CD4-positive, alpha-beta memory T cell (primary cell): ENCODE results near the gene ITFG2. TPM values are rescaled to one million over a fixed set of nuclear protein-coding genes. Genes with fewer than 3 reads are reported as not detected.

Experiments used
- CTCF ChIA-PET: fragments of 350-600 bp; sonication (Branson Sonifier 250); formaldehyde crosslinking; loops from one replicate; lab custom pipeline; 2021; ENCODE audit warnings: inconsistent platforms; ENCODE audit not compliant: partially characterized antibody; lab: Charles Lee
- POLR2A ChIA-PET: fragments of 350-600 bp; sonication (Branson Sonifier 250); formaldehyde crosslinking; loops from one replicate; lab custom pipeline; 2021; ENCODE audit not compliant: partially characterized antibody; lab: Charles Lee
- DNase-seq, 5 donors: peaks; one replicate each; pipeline versions ENCODE4 v3.0.0 to v3.0.0-alpha.2; 2020 to 2022; ENCODE audit warnings: mixed read lengths in 1 of 5
- H3K27ac ChIP-seq: one replicate; pipeline ENCODE4 v1.7.0; 2013; ENCODE audit warnings: low read depth, low read length
- H3K27me3 ChIP-seq: 2 replicates; pipeline ENCODE4 v1.7.0; 2013; ENCODE audit warnings: mild to moderate bottlenecking, low read length, moderate library complexity; ENCODE audit not compliant: insufficient read depth
- H3K36me3 ChIP-seq: 2 replicates; pipeline ENCODE4 v1.7.0; 2013; ENCODE audit warnings: mild to moderate bottlenecking, low read length, moderate library complexity; ENCODE audit not compliant: insufficient read depth
- H3K4me1 ChIP-seq: 2 replicates; pipeline ENCODE4 v1.7.0; 2013; ENCODE audit warnings: mild to moderate bottlenecking, low read length, moderate library complexity; ENCODE audit not compliant: insufficient read depth
- H3K4me3 ChIP-seq, 2 donors: one replicate each; pipeline ENCODE4 v1.7.0; 2013; ENCODE audit warnings: low read length in 2 of 2, mild to moderate bottlenecking in 1 of 2
- H3K9me3 ChIP-seq, 2 donors: one replicate each; pipeline ENCODE4 v1.7.0; 2013; ENCODE audit warnings: low read length in 2 of 2, control low read depth in 1 of 2; ENCODE audit not compliant: control insufficient read depth in 1 of 2
- H3K27ac Mint-ChIP-seq, 7 donors: one replicate each; pipeline ENCODE4 v1.8.0; 2020 to 2021; ENCODE audit warnings: mixed read lengths in 7 of 7, mild to moderate bottlenecking in 6 of 7, inconsistent platforms in 3 of 7, moderate library complexity in 3 of 7
- H3K27me3 Mint-ChIP-seq, 2 donors: one replicate each; pipeline ENCODE4 v1.8.0; 2020 to 2021; ENCODE audit warnings: mixed read lengths in 2 of 2
- H3K36me3 Mint-ChIP-seq, 2 donors: one replicate each; pipeline ENCODE4 v1.8.0; 2020 to 2021; ENCODE audit warnings: mixed read lengths in 2 of 2, inconsistent platforms in 1 of 2, mild to moderate bottlenecking in 1 of 2
- H3K4me1 Mint-ChIP-seq, 4 donors: one replicate each; pipeline ENCODE4 v1.8.0; 2020 to 2021; ENCODE audit warnings: mixed read lengths in 4 of 4, mild to moderate bottlenecking in 1 of 4
- H3K4me3 Mint-ChIP-seq, 8 donors: one replicate each; pipeline ENCODE4 v1.8.0; 2020 to 2021; ENCODE audit warnings: mixed read lengths in 8 of 8, mild to moderate bottlenecking in 7 of 8, moderate library complexity in 6 of 8, inconsistent platforms in 3 of 8
- H3K9me3 Mint-ChIP-seq, 8 donors: one replicate each; pipeline ENCODE4 v1.8.0; 2020 to 2021; ENCODE audit warnings: mixed read lengths in 8 of 8, mild to moderate bottlenecking in 5 of 8, inconsistent platforms in 3 of 8, moderate library complexity in 1 of 8
- intact Hi-C: fragments of 100-400 bp; cut with micrococcal nuclease; formaldehyde crosslinking; loops from one replicate; pipeline ENCODE4 v1.15.1; 2023
- polyA plus RNA-seq, 2 donors: library from polyadenylated mRNA; unstranded; fragments of 300-500 nt; fragmentation: Illumina TruSeq; gene quantifications; one replicate each; pipeline ENCODE4 v1.2.3, GENCODE V29; 2021
- total RNA-seq, 2 experiments: library from RNA; stranded (reverse); gene quantifications; one replicate each; pipeline ENCODE4 v1.2.3, GENCODE V29; 2021

The ITFG2 gene
- total and polyA plus RNA-seq, 4 experiments from 2014 or later: 45.8 to 133 (median 81.8) TPM

DNA sequence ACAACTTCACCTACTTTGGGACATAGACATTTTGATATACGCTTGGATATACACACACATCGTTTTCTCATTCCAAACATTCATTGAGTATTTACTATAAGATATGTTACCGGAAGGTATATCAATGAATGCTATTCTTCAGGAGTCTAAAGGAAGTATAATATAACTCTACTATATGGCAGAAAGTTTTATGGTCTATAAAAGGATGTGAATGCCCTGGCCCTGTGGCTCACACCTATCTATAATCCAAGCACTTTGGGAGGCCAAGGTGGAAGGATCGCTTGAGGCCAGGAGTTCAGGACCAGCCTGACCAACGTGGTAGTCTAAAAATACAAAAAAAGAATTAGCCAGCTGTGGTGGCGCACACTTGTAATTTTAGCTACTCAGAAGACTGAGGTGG is 16.8 kb downstream of the ITFG2 start:
- Histone ChIP-seq H3K9me3 (no peaks in the 10 kb centered on the region), H3K4me1 (no peaks in the 10 kb centered on the region), H3K36me3 (peaks cover 48% of the 10 kb centered on the region), H3K27ac (no peak overlapping the region), H3K27me3 (no peaks in the 10 kb centered on the region), H3K4me3 (no peak overlapping the region)
- H3K9me3 Mint-ChIP-seq: no peaks in the 10 kb centered on the region
- H3K4me3 Mint-ChIP-seq: no peak overlapping the region
- H3K4me1 Mint-ChIP-seq: peaks cover 0 to 1% (median under 1%) of the 10 kb centered on the region in 4 donors
- no peak for DNase-seq
- ChIA-PET CTCF (no interaction called here), POLR2A (no interaction called here)
- H3K27me3 Mint-ChIP-seq: no peaks in the 10 kb centered on the region
- intact Hi-C loops: no loop called here
- H3K36me3 Mint-ChIP-seq: peaks cover 43 to 60% of the 10 kb centered on the region in 2 donors
- H3K27ac Mint-ChIP-seq: no peak overlapping the region

DNA sequence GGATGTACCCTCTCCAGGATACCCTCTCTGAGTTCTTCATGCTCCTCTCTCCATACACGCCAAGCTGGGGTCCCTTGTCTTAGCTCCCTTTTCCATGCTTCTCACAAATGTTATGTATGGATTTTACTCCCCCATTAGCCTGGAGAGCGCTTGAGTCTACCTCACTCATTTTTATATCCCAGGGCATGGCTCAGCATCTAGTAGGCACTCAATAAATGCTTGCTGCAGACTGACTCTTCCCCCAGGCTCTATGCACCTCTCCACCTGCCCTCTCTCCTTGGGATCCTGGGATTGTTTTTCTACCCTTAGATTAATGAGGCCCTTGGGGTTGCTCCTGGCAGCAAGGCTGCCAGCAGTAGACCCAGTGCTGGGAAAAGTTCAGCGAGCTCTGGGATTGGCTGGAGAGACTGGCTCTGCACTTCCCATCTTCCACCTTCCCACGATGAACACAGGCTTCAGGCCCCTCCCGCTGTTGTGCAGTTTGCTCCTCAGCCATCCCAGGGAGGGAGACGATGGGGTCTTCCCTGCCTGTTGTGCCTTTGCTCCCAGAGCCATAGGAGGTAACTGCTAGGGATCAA is 20.2 kb downstream of the ITFG2 start:
- H3K36me3 Mint-ChIP-seq: peaks cover 29 to 38% of the 10 kb centered on the region in 2 donors
- H3K4me1 Mint-ChIP-seq: peaks cover 0 to 9% (median 3%) of the 10 kb centered on the region in 4 donors
- H3K4me1 ChIP-seq: no peaks in the 10 kb centered on the region
- no peaks in the 10 kb centered on the region for H3K9me3 Mint-ChIP-seq
- peak overlapping the region in 3 of 7 donors; percentile 17 to 57 (median 25) for H3K27ac Mint-ChIP-seq
- H3K27me3 Mint-ChIP-seq: no peaks in the 10 kb centered on the region
- H3K36me3 ChIP-seq: peaks cover 15% of the 10 kb centered on the region
- no peaks in the 10 kb centered on the region for H3K9me3 ChIP-seq
- intact Hi-C loops: no loop called here
- no peak overlapping the region for H3K27ac ChIP-seq
- H3K4me3 Mint-ChIP-seq: no peak overlapping the region
- ChIA-PET CTCF (no interaction called here), POLR2A (no interaction called here)
- no peaks in the 10 kb centered on the region for H3K27me3 ChIP-seq
- no peak overlapping the region for H3K4me3 ChIP-seq
- no peak for DNase-seq

GRCh38 chr12:2833327-2833726 is 20.9 kb downstream of the ITFG2 start:
- Histone ChIP-seq H3K4me1 (no peaks in the 10 kb centered on the region), H3K27me3 (no peaks in the 10 kb centered on the region), H3K36me3 (peaks cover 9% of the 10 kb centered on the region), H3K27ac (no peak overlapping the region), H3K4me3 (no peak overlapping the region), H3K9me3 (no peaks in the 10 kb centered on the region)
- peaks cover 0 to 9% (median 3%) of the 10 kb centered on the region in 4 donors for H3K4me1 Mint-ChIP-seq
- H3K4me3 Mint-ChIP-seq: no peak overlapping the region
- no peak overlapping the region for H3K27ac Mint-ChIP-seq
- DNase-seq: no peak
- intact Hi-C loops: no loop called here
- no peaks in the 10 kb centered on the region for H3K27me3 Mint-ChIP-seq
- ChIA-PET CTCF (interaction anchor here (0.6 to 1.1 kb wide), 2 partner anchors 17 to 19 kb away, joined by 3 read pairs; no protein-coding TSS in a partner anchor), POLR2A (no interaction called here)
- peaks cover 0 to 2% (median 0%) of the 10 kb centered on the region in 8 donors for H3K9me3 Mint-ChIP-seq
- H3K36me3 Mint-ChIP-seq: peaks cover 32 to 37% of the 10 kb centered on the region in 2 donors

DNA sequence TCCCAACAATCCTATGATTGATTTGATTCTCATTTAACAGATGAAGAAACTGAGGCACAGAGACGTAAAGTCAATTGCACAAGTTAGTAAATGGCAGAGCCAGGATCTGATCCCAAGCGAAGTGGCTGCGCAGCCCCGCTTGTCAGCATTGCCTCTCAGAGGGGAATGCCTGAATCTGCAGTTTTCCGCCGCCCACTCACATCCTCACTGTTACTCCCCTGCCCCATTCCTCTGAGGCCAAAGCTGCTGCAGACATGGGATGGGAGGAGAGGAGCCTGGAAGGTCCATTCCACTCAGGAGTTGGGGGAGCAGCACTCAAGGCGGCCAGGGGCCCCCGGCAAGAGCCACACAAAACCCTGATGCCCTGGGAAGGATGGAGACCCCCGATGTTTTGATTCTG is 21.3 kb downstream of the ITFG2 start:
- Mint-ChIP-seq H3K27me3 (no peaks in the 10 kb centered on the region), H3K27ac (no peak overlapping the region), H3K9me3 (peaks cover 0 to 2% (median 0%) of the 10 kb centered on the region in 8 donors), H3K4me1 (peaks cover 0 to 9% (median 3%) of the 10 kb centered on the region in 4 donors), H3K4me3 (no peak overlapping the region), H3K36me3 (peaks cover 31 to 37% of the 10 kb centered on the region in 2 donors)
- peaks cover 11% of the 10 kb centered on the region for H3K36me3 ChIP-seq
- no peak for DNase-seq
- no peak overlapping the region for H3K27ac ChIP-seq
- no peaks in the 10 kb centered on the region for H3K4me1 ChIP-seq
- no peak overlapping the region for H3K4me3 ChIP-seq
- no peaks in the 10 kb centered on the region for H3K9me3 ChIP-seq
- intact Hi-C loops: no loop called here
- H3K27me3 ChIP-seq: no peaks in the 10 kb centered on the region
- ChIA-PET CTCF (interaction anchor here (0.6 to 1.1 kb wide), 2 partner anchors 18 kb away, joined by 3 read pairs; no protein-coding TSS in a partner anchor), POLR2A (no interaction called here)

DNA sequence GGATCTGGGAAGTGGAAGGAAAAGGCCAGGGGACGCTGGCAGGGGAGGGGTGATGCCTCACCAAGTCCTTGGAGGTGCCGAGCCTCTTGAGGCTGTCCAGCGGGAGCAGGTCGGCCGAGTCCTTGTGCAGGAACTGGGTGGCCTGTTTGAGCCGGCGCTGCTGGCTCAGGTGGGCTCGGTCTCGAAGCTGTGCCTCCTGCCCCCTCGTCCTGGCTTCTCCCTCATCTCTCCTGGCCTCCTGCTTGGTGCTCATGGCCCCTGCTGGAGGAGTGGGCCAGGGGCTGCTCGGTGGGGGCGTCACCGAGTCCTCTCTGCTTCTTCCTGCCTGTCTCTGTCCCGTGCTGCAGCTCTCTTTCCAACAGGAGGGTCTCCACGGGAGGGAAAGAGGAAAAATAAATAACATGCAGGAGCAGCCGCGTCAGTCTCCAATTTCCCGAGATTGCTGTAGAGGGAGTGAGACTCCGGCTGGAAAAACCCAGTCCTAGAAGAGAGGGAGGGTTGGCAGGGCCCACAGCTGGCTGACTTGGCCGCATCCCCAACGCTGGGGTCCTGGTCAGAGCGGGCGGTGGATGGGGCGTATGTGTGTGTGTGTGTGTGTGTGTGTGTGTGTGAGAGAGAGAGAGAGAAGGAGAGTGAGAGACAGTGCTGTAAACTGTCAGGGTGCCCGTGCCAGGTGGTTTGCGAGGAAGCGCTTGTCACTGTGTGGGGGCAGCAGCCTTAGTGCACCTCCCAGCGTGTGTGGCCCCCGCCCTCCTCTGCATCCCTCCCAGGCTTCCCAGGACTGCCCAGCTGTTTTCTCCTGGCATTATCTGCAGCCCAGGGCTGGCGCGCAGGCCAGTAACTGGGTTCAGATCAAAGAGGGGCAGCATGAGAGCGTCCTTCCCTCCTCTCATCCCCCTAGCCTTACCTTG is 22.4 kb downstream of the ITFG2 start, which contains the start of gene NRIP2:
Gene NRIP2 (minus strand): TSS at position 455 of the 911 bp plus-strand sequence. CDS start 52 bp downstream, at position 403.
- H3K4me3 Mint-ChIP-seq: no peak within 1 kb of the TSS
- POLR2A ChIA-PET: no interaction called here

DNA sequence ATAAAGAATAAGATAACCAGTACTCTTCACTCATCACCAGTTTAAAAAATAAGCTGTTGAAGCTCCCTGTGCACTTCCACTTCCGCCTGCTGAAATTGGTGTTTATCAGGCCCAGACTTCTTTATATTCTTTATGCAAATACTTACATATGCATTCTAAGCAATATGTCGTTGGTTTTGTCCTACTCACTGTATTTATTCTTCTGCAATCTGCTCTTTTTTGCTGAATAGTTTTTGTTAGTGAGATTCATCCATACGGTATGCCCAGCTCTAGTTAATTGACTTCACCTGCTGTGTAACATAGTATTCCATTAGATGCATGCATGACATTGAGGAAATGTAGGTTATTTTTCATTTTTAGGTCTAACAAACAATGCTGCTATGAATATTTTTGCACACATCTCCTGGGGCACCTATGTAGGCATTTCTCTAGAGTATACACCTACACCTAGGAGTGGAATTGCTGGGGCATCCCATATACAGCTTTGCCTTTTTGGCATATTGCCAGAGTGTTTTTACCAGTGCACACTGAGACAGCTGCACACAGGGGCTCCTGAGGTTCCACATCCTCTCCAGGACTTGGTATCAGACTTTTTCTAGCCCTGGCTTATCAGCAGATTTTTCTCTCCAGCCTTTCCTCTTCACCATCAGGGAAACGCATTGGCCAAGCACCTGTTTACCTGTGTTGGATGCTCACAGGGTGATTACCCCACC is 23.4 kb downstream of the ITFG2 start:
- H3K27ac Mint-ChIP-seq: no peak overlapping the region

More for the DNA sequence above, 22.4 kb downstream of the ITFG2 start, which contains the start of gene NRIP2:
- H3K36me3 Mint-ChIP-seq: peaks cover 33 to 40% of the 10 kb centered on the region in 2 donors
- Histone ChIP-seq H3K27ac (no peak within 1 kb of the TSS), H3K4me3 (no peak within 1 kb of the TSS), H3K27me3 (no peaks in the 10 kb centered on the region), H3K36me3 (peaks cover 19% of the 10 kb centered on the region), H3K4me1 (no peaks in the 10 kb centered on the region), H3K9me3 (no peaks in the 10 kb centered on the region)
- H3K9me3 Mint-ChIP-seq: peaks cover 0 to 2% (median 0%) of the 10 kb centered on the region in 8 donors
- H3K27me3 Mint-ChIP-seq: no peaks in the 10 kb centered on the region
- H3K4me1 Mint-ChIP-seq: peaks cover 0 to 9% (median 3%) of the 10 kb centered on the region in 4 donors
- H3K27ac Mint-ChIP-seq: peak within 1 kb of the TSS in 1 of 7 donors; percentile 68
- CTCF ChIA-PET: interaction anchor here (1.2 kb wide), 1 partner anchor 10 kb away, joined by 4 read pairs; no protein-coding TSS in a partner anchor
- intact Hi-C loops: no loop called here
- DNase-seq: no peak

More for the DNA sequence above, 23.4 kb downstream of the ITFG2 start:
- no peak for DNase-seq
- Mint-ChIP-seq H3K4me3 (no peak overlapping the region), H3K4me1 (peaks cover 0 to 9% (median 2%) of the 10 kb centered on the region in 4 donors), H3K9me3 (peaks cover 0 to 2% (median 0%) of the 10 kb centered on the region in 8 donors), H3K36me3 (peaks cover 28 to 36% of the 10 kb centered on the region in 2 donors), H3K27me3 (no peaks in the 10 kb centered on the region)
- peaks cover 16% of the 10 kb centered on the region for H3K36me3 ChIP-seq
- no peak overlapping the region for H3K27ac ChIP-seq
- CTCF ChIA-PET: interaction anchor here (1.2 kb wide), 1 partner anchor 9 kb away, joined by 4 read pairs; no protein-coding TSS in a partner anchor
- POLR2A ChIA-PET: interaction anchor here (0.9 kb wide), 1 partner anchor 41 kb away, joined by 3 read pairs; the partner anchor contains the start of genes FOXM1 and RHNO1
- no peaks in the 10 kb centered on the region for H3K9me3 ChIP-seq
- no peaks in the 10 kb centered on the region for H3K27me3 ChIP-seq
- H3K4me1 ChIP-seq: no peaks in the 10 kb centered on the region
- H3K4me3 ChIP-seq: no peak overlapping the region
- intact Hi-C loops: no loop called here
